ENCODE measurements around the gene EPB41.
A peak's percentile ranks its signal among the peaks of the same experiment; 100 is the strongest.
"Not testable (repeated sequence)": the region's sequence is repeated elsewhere in the genome, so short reads cannot be mapped to it uniquely, and the experiment has no call there.

Gene EPB41

GRCh38 chr1:29056256-29056655 is 141.9 kb downstream of the EPB41 start:
- DNase-seq = no peak

- DNase-seq = no peak
Measured at GRCh38 chr1:29057700-29058099, 143.3 kb downstream of the EPB41 start.

- DNase-seq = no peak
Measured at GRCh38 chr1:29062157-29062942, 148.0 kb downstream of the EPB41 start.

GRCh38 chr1:29064064-29064463 is 149.7 kb downstream of the EPB41 start:
- DNase-seq = no peak

GRCh38 chr1:29077155-29077554 is 162.8 kb downstream of the EPB41 start:
- DNase-seq = no peak

GRCh38 chr1:29079916-29080629 is 165.7 kb downstream of the EPB41 start:
- DNase-seq = not testable (repeated sequence)

GRCh38 chr1:29081201-29081600 is 166.8 kb downstream of the EPB41 start:
- DNase-seq = no peak

- DNase-seq = no peak
Measured at GRCh38 chr1:29082519-29082918, 168.2 kb downstream of the EPB41 start.

- no peak for DNase-seq
Measured at GRCh38 chr1:29083317-29084195, 169.2 kb downstream of the EPB41 start.

GRCh38 chr1:29084196-29084521 is 169.8 kb downstream of the EPB41 start:
- DNase-seq = no peak

GRCh38 chr1:29090937-29091618 is 176.7 kb downstream of the EPB41 start:
- no peak for DNase-seq

GRCh38 chr1:29092704-29093103 is 178.3 kb downstream of the EPB41 start:
- DNase-seq = not testable (repeated sequence)

GRCh38 chr1:29094433-29094832 is 180.1 kb downstream of the EPB41 start:
- no peak for DNase-seq

- DNase-seq = no peak
Measured at GRCh38 chr1:29094954-29095353, 180.6 kb downstream of the EPB41 start.

GRCh38 chr1:29096231-29096886 is 182.0 kb downstream of the EPB41 start:
- DNase-seq = peak; percentile 73

GRCh38 chr1:29099286-29099685 is 184.9 kb downstream of the EPB41 start:
- DNase-seq = no peak

GRCh38 chr1:29100487-29100886 is 186.1 kb downstream of the EPB41 start:
- no peak for DNase-seq

GRCh38 chr1:29105822-29106221 is 191.5 kb downstream of the EPB41 start:
- DNase-seq = no peak

GRCh38 chr1:29108041-29108440 is 193.7 kb downstream of the EPB41 start:
- not testable (repeated sequence) for DNase-seq

GRCh38 chr1:29112705-29113412 is 198.5 kb downstream of the EPB41 start:
- DNase-seq = no peak

GRCh38 chr1:29113413-29114117 is 199.2 kb downstream of the EPB41 start:
- DNase-seq = no peak

Measured in DMS 273 treated with DMSO at 0.1 percent for 48 hours (cell line).